HG02759 (cell line): ENCODE measurements around the gene VASH1.

ENCODE experiments used
- ATAC-seq: cut with Tn5 transposase; IDR thresholded peaks from one replicate; pipeline ENCODE4 v1.9.1; 2021; ENCODE audit warnings: mild to moderate bottlenecking, moderate library complexity; ENCODE audit not compliant: unreplicated experiment

The VASH1 gene

GRCh38 chr14:76827696-76828296 lies 66.5 kb downstream of the VASH1 start:
- ATAC-seq: no peak

- no peak for ATAC-seq
Measured at GRCh38 chr14:76828339-76829012, 67.2 kb downstream of the VASH1 start.

GRCh38 chr14:76829013-76829365 lies 67.7 kb downstream of the VASH1 start:
- no peak for ATAC-seq

- no peak for ATAC-seq
Measured at GRCh38 chr14:76829650-76830421, 68.6 kb downstream of the VASH1 start.

GRCh38 chr14:76830556-76830955 lies 69.3 kb downstream of the VASH1 start:
- ATAC-seq: no peak

- ATAC-seq: no peak
Measured at GRCh38 chr14:76832503-76832988, 71.3 kb downstream of the VASH1 start.
